HG03175 (cell line): ENCODE results near the gene ZNF33A.
"Not testable (repeated sequence)": the region's sequence is repeated elsewhere in the genome, so short reads cannot be mapped to it uniquely, and the experiment has no call there.

Experiments
- ATAC-seq: cut with Tn5 transposase; IDR thresholded peaks from one replicate; pipeline ENCODE4 v1.9.1; 2021; ENCODE audit warnings: mild to moderate bottlenecking, moderate library complexity; ENCODE audit not compliant: unreplicated experiment

ZNF33A gene

DNA sequence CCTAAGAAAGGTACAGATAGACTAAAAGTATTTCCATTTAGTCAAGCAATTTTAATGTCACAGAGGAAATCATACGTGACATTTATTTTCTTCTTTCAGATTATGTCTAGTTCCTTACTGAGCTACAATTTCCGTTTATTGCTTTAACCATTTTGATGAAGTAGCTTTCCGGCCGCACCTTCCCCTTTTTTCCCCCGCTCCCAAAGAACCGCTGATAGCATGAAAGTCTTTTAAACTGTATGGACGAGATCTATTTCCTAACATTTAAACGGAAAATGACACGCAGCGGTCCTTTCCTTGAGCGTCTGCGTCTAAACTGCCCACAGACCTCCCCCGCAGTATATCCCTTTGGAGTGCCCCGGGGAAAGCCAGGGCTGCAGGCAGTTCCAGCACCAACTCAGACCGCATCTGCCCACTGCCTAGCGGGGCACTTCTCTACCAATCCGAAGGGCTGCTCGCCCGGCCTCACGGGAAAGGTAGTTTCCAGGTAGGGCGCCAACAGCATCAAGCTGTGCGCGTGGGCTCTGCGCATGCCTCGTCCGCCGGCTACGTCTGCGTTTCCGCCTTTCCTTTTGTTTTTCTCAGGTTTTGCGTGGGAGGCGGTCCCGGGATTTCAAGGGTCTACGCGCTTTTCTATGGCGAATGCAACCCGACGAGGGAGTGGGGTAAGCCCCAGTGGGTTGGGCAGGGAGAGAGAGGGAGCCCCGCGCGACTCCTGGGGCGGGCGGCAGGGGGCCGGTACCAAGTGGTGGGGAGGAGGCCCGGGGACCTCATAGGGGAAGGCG, at the start of gene ZNF33A:
ZNF33A (plus strand) TSS at position 557 of the 785 bp plus-strand sequence. CDS start 1,667 bp downstream, outside the sequence.
- peak; percentile 85 for ATAC-seq

DNA sequence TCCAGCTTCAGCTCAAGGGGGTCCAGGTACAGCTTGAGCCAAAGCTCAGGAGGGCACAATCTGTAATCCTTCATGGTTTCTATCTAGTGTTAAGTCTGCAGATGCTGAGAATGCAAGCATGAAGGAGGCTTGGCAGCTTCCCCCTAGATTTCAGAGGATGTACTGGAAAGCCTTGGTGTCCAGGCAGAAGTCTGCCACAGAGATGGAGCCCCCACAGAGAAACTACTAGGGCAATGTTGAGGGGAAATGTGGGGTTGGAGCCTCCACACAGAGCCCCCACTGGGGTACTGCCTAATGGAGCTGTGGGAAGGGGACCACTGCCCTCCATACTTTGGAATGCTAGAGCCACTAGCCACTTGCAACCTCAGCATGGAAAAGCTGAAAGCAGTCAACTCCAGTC, 45.5 kb upstream of the ZNF33A start:
- ATAC-seq: no peak

DNA sequence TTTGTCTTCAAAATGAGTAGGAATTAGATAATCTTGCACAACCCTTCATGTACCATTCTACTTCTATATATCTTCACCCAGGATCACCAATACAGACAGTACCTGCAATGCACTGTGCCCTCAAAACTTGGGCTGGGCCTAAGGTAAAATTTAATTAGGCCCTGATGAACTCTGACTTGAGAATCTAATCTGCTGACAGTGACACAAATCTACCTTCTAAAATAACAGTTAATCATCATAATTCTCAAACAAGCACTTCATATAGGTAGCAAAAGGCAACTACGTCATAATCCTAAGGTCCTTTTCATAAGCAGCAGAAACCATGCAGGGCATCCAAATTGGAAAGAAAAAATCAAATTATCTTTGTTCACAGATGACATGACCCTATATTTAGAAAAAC, 38.1 kb upstream of the ZNF33A start:
- ATAC-seq: no peak

DNA sequence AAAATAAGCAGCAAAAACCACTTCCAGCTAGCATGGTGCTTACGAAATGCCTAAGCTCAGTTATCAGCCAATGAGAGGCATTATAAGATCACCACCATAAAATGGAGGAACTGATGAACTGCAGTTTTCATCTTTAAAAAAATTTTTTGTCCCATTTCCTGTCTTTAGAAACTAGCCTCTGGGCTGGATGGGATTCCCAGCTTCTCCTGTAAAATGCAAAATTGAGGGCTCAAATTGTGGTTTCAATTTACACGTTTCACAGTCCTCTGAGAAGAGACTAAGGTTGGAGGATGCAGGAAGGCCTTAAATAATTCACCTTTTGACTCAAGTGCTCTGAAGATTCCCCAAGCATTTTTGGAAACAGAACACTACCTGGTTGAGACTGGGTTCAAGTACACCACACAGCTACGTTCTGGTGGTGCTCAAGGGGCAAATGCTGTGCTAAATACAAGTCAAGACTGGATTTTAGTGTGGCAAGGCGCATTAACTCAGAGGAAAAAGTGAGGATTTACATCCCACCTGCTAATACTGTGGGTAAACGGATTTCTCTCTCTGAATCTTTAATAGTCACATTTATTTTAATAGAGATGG, 35.0 kb upstream of the ZNF33A start:
- no peak for ATAC-seq

DNA sequence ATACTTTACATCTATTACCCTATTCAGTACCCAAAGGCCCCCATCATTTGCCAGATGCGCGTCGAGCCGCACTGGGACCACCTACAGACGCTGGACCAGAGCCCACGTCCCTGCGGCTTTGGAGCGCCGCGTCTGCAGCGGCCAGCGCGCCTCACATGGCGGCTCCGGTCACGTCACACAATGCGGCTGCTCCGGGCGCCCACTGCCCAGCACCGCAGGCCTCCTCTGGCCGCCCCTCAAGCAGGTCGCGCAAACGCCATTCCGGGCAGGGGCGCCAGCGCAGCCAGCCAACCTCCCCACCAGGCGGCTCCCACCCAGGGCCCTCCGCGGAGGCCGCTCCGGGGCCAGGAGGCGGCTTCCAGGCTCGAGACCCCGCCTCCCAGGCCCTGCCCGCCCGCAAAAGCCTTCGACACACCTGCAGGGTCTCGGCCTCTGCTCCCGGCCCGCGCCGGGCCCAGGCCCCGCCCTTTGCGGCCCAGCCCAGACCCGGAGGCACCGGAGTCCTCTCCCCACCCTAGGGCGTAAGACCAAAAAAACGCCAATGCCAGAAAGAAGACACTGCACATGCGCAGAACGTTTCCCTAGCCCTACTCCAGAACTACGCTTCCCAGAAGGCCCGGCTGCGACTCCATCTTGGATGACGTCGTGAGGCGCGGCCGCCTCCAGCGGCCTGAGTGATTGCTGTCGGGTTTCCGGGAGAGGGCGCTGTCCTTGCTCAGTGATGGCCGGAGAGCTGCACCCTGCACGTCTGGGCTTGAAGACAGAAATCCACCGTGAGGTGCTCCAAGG, 34.2 kb upstream of the ZNF33A start, which contains the start of gene ZNF25:
ZNF25 (minus strand) TSS at position 557 of the 789 bp plus-strand sequence. CDS start 4,925 bp downstream, outside the sequence.
- peak; percentile 94 for ATAC-seq

DNA sequence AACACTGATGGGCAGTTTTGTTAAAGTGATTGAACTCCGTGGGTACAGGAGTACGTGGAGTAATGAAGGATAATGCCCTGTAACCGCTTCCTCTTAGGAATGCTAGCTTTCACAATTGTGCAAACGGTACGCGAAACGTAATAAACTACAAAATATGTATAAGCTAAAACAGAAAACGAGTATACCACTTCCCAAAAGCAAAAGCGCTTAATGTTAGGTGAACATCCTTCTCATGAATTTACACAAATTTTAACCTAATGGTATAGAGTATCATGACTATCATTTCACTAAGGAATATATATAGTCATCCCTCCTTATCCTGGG, 33.6 kb upstream of the ZNF33A start:
- ATAC-seq: no peak

DNA sequence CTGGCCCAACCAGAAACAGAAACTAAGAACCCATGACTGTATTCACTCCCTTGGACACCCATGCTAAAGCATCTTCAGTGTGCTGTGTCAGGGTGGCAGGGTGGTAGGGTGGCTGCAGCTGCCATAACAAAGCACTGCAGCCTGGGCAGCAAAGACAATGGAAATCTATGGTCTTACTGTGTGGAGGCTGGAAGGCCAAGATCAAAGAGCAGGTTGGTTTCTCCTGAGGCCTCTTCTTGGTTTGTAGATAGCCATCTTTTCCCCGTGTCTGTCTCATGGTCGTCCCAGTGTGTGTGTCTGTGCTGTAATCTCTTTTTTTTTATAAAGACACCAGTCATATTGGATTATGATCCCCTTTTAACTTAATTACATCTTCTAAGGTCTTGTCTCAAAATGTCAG, 18.8 kb upstream of the ZNF33A start:
- no peak for ATAC-seq

DNA sequence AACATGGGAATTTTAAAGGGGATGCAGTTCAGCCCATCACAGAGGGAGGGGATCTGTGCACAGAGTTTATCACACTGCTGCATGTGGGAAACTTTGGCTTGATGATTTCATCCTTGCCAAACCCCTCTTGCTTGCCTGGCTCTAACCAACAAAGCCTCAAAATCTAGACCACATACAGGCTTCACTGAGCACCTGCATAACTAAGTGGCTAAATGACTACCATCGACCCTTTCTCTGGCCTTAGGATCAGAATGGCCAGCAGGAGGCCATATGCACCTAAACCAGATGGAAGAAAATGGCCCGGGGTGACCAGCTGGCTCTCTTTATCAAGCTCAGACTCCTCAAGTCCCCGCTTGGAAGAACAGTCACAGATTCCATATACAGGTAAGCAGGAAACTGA, 18.4 kb upstream of the ZNF33A start:
- ATAC-seq: no peak

DNA sequence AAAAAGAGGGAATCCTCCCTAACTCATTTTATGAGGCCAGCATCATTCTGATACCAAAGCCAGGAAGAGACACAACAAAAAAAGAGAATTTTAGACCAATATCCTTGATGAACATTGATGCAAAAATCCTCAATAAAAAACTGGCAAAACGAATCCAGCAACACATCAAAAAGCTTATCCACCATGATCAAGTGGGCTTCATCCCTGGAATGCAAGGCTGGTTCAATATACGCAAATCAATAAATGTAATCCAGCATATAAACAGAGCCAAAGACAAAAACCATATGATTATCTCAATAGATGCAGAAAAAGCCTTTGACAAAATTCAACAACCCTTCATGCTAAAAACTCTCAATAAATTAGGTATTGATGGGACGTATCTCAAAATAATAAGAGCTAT, 11.6 kb upstream of the ZNF33A start:
- ATAC-seq: not testable (repeated sequence)

DNA sequence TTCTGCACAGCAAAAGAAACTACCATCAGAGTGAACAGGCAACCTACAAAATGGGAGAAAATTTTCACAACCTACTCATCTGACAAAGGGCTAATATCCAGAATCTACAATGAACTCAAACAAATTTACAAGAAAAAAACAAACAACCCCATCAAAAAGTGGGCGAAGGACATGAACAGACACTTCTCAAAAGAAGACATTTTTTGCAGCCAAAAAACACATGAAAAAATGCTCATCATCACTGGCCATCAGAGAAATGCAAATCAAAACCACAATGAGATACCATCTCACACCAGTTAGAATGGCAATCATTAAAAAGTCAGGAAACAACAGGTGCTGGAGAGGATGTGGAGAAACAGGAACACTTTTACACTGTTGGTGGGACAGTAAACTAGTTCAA, 10.0 kb upstream of the ZNF33A start:
- not testable (repeated sequence) for ATAC-seq

DNA sequence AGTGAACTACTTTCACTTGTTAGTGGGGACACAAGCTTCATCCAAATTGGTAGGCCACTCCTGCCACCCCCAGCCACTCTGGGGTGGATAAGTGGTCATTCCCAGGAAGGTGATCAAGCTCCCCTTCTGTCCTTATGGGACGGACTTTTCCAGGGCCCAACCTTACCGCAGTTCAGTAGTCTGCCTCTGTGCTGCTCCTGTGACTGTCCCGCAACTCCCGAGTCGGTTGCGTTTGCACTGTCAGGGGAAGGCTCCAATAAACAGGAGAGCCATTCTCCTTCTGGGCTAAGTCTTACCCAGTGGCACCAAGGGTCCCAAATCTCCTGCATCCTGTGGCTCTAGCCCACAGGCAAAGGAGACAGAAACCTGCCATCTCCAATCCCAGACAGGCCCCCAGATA, 7.4 kb upstream of the ZNF33A start:
- no peak for ATAC-seq

DNA sequence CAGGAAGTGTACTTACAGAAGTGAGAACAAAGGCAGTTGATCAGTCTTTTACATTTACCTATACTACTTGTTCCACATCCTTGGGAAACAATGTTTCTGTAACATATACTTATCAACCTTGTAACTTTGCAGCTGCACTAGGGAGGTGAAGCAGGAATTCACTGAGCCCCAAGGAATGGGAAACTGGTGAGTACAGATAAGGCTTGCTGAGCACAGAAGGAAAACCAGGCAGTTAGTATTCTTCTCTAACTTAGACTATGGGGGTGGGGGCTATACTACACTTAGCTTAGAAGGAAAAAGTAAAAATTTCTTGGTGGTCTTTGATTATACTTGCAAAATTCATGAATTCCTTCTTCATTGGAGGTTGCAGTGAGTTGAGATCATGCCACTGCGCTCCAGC, 6.9 kb upstream of the ZNF33A start:
- ATAC-seq: no peak

DNA sequence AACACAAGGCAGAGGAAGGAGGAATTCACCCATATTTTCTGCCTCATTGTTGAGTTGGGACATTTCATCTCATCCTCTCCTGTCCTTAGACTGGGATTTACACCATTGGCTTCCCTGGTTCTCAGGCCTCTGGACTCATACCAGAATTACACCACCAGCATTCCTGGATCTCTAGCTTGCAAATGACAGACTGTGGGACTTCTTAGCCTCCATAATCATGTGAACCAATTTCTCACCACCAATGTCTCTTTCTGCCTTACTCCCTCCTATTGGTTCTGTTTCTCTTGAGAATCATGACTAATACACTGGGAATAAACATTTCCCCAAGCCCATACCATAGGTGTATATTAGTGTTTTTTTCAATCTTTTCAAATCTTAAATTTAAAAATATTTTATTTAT, 2.9 kb upstream of the ZNF33A start:
- ATAC-seq: no peak

DNA sequence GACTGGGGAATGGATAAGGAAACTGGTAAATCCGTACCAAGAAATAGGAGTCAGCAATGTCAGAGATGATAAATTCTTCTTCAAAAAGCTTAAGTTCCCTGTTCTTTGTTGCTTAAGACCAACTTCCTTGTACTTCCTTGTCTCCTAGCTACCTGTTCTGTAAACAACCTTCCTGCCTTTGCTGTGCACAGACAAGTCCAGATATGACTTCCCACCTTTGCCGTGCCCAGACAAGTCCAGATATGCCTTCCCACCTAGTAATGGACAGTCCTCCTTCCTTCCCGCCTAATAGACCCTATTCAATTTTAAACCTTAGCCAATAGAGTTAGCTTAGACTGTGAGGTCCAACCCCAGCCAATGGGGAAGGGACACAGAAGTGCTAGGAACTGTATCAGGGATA, 2.5 kb upstream of the ZNF33A start:
- ATAC-seq: no peak

DNA sequence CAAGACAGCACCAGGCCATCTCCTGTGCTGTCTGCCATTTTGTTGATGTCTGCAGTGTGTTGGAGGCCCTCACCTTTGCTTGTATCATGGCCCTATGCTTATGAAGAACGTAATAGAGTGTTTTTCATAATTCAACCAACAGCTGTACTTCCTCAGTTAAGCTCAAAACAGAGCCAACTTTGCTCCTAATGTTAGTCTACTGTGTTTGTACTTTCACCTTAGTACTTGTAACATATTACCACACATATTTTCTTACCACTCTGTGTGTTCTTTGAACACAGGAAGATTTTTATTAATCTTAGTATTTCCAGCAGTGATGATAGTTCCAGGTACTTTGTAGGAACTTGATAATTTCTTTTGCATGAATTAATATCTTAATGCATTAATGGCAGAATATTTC, 5.9 kb downstream of the ZNF33A start:
- ATAC-seq: no peak

DNA sequence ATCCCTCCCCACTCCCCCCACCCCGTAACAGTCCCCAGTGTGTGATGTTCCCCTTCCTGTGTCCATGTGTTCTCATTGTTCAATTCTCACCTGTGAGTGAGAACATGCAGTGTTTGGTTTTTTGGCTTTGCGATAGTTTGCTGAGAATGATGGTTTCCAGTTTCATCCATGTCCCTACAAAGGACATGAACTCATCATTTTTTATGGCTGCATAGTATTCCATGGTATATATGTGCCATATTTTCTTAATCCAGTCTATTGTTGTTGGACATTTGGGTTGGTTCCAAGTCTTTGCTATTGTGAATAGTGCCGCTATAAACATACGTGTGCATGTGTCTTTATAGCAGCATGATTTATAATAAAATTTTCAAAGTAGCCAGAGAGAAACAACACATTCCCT, 8.6 kb downstream of the ZNF33A start:
- not testable (repeated sequence) for ATAC-seq

DNA sequence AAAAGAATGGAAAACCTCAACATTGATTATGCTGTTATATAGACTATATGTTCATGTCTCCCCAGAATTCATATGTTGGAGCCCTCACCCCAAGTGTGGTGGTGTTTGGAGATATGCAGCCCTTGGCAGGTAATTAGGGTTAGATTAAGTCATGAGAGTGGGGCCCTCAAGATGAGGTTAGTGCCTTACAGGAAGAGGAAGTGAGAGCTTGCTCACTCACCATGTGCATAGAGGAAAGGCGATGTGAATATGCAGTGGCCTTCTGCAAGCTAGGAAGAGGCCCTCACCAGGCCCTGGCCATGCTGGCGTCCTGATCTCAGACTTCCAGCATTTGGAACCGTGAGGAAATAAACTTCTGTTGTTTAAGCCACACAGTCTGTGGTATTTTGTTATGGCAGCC, 14.8 kb downstream of the ZNF33A start:
- ATAC-seq: peak; percentile 68

DNA sequence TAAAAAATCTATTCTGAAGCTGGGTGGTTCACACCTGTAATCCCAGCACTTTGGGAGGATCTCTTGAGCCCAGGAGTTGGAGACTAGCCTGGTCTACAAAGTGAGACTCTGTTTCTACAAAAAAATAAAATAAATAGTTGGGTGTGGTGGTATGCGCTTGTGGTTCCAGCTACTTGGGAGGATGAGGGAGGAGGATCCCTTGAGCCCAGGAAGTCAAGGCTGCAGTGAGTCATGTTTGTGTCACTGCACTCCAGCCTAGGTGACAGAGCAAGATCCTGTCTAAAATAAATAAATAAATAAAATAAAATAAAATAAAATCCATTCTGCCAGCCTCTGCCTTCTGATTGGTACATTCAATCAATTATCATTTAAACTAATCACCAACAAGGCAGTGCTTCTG, 17.5 kb downstream of the ZNF33A start:
- ATAC-seq: no peak

DNA sequence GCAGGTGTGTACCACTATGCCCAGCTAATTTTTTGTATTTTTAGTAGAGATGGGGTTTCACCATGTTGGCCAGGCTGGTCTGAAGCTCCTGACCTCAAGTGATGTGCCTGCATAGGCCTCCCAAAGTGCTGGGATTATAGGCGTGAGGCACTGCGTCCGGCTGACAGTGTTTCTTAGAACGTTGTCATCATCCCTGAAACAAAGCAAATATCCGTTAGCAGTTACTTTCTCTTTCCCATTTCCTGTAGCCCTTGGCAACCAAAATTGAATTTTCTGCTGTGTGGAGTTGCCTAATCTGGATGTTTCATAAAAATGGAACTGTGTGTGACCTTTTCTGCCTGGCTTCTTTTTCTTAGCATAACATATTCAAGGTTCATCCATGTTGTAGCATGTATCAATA, 22.4 kb downstream of the ZNF33A start:
- ATAC-seq: no peak

DNA sequence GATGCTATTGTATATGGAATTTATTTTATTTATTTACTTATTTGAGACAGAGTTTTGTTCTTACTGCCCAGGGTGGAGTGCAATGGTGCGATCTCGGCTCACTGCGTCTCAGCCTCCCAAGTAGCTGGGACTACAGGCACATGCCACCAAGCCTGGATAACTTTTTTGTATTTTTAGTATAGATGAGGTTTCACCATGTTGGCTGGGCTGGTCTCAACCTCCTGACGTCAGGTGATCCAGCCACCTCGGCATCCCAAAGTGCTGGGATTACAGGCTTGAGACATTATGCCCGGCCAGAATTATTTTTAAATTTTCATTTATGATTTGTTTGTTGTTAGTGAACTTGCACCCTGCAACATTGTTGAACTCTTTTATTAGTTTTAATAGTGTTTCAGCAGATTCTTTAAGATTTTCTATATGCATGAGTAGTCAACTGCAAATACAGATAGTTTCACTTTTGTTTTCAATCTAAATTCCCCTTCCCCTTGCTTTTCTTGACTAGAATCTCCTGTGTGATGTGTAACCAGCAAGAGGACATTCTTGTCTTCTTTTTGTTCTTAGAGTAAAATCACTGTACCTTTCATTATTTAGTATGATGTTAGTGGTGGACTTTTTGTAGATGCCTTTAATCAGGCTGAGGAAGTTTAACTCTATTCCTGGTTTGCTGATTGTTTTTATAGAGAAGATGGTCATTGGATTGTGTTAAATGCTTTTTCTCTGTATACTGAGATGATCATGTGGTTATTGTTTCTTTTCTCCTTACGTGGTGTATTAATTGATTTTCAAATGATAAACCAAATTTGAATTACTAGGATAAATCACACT, 27.8 kb downstream of the ZNF33A start:
- ATAC-seq: peak; percentile 95

DNA sequence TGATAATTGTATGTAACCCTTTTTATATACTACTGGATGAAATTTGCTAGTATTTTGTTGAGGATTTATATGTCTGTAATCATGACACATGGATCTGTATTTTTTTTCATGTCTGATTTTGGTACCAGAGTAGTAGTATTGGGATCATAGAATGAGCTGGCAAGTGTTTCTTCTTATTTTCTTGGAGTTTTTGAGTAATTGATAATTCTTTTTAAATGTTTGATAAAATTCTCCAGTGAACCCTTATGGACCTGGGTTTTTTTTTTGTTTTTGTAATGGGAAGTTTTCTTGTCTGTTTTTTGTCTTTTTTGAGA, 28.4 kb downstream of the ZNF33A start:
- peak; percentile 10 for ATAC-seq
